PC-9 (cell line): ENCODE results near the gene PTS.

Experiments used
- EZH2 ChIP-seq: fragments of 200-600 bp; sonication (generic); IDR thresholded peaks from 2 replicates; pipeline ENCODE4 v1.8.0; 2017; ENCODE audit warnings: antibody characterized with exemption, low read depth
- TF ChIP-seq, protein P1 (sequence below): fragments of 200-600 bp; sonication (generic); conservative IDR thresholded peaks from 2 replicates; pipeline ENCODE4 v1.6.1; 2017; ENCODE audit warnings: mixed run types, antibody characterized with exemption, mild to moderate bottlenecking, moderate library complexity

DNA sequence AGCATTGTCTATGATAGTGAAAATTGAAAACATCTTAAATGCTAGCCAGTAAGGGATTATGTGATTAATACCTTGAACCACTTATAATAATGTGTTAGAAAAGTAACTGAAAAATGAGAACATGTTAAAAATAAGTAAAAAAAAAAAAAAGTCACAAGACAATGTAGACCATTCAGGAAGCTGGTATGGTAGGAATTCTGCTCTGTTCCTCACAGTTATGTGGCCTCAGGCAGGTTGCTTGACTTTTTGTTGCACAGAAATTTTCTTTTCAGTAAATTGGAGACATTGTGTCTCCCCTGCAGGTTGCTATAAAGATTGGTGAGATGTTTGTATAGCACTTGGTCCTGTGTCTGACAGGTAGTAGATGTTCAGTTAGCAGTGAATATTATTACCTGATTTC, 51.7 kb downstream of the PTS start:
- TF ChIP-seq, protein P1, sequence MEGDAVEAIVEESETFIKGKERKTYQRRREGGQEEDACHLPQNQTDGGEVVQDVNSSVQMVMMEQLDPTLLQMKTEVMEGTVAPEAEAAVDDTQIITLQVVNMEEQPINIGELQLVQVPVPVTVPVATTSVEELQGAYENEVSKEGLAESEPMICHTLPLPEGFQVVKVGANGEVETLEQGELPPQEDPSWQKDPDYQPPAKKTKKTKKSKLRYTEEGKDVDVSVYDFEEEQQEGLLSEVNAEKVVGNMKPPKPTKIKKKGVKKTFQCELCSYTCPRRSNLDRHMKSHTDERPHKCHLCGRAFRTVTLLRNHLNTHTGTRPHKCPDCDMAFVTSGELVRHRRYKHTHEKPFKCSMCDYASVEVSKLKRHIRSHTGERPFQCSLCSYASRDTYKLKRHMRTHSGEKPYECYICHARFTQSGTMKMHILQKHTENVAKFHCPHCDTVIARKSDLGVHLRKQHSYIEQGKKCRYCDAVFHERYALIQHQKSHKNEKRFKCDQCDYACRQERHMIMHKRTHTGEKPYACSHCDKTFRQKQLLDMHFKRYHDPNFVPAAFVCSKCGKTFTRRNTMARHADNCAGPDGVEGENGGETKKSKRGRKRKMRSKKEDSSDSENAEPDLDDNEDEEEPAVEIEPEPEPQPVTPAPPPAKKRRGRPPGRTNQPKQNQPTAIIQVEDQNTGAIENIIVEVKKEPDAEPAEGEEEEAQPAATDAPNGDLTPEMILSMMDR, result no peak
- no peak for TF ChIP-seq EZH2
